IPS-18c (cell line): ENCODE data around the gene RNF130.

Source experiments
- H3K4me3 ChIP-seq: 2 replicates; pipeline ENCODE4 v1.7.0; 2013; ENCODE audit warnings: low read depth, mild to moderate bottlenecking, low read length, moderate library complexity; ENCODE audit not compliant: insufficient read depth
- H3K9me3 ChIP-seq: one replicate; pipeline ENCODE4 v1.6.1; 2013; ENCODE audit warnings: mild to moderate bottlenecking, low read length, moderate library complexity; ENCODE audit not compliant: control insufficient read depth, insufficient read depth

Gene RNF130

DNA sequence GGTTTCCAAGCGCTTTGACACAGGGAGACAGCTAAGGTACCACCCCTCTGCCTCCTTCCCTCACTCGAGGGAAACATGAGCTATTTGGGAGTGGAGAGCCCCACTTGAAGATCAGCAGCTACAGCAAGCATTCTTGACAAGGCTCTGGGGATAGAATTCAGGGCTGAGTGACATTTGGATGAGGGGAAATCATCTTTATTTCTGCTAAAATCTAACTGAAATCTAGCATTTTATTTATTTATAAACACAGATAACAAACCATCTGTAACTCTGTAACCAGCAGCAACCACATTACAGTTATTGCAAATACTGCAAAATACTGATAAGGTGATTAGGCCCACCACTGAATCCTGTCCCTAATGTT, 22.4 kb downstream of the RNF130 start:
- H3K9me3 ChIP-seq = peaks cover 3% of the 10 kb centered on the region
- no peak overlapping the region for H3K4me3 ChIP-seq

DNA sequence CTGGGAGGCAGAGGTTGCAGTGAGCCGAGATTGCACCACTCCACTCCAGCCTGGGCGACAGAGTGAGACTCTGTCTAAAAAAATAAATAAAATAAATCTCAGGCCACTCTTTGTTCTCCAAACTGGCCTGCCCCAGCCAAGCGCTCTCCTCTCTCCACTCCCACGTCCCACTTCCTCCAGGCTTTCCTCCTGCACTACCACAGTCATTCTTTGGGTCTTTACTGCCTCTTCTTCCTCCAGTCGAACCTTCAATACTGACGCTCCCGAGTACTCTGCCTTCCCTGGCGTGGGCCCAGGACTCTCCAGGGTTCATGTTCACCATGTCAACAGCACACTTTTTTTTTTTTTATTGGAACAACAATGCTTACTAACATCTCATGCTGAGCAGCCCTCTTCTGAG, 23.9 kb downstream of the RNF130 start:
- peaks cover 3% of the 10 kb centered on the region for H3K9me3 ChIP-seq

DNA sequence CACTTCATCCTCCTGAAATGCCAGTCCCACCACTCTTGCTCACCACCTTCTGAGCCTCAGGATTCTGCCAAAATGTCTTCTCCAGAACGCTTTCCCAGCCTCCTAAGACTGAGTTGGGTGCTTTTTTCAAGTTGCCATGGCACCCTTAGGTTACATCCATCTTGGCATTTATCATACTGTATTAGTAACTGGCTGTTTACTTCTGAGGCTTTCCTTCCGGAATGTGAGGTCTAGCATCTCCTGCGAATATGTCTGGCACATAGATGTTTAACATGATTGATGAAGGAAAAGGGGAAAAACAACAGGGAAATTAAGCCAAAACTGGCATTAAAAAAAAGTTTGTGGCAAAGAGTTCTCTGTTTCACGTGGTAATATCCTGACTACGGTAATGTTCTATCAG, 24.9 kb downstream of the RNF130 start:
- H3K9me3 ChIP-seq = peaks cover 3% of the 10 kb centered on the region
- no peak overlapping the region for H3K4me3 ChIP-seq

More for the DNA sequence above, 23.9 kb downstream of the RNF130 start:
- no peak overlapping the region for H3K4me3 ChIP-seq

- no peak overlapping the region for H3K4me3 ChIP-seq
- H3K9me3 ChIP-seq = peaks cover 3% of the 10 kb centered on the region
Observed at GRCh38 chr5:180045889-180046499, 25.6 kb downstream of the RNF130 start.

DNA sequence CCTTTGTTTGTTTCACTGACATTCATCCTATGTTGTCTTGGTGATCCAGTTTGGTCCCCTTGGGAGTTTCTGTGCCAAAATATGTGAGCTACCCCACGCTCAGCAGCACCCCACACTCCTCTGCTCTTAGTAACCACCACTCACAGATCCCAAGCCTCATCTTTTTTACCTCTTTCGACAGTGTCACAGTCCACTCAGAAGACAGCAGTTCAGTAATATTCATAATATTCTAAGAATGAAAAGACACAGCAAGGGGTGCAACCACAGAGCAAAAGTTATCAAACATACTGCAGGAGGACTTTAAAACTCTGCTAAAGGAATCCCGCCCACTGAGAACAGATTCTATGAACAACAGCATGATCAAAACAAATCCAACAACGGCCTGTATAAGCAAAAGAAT, 28.2 kb downstream of the RNF130 start:
- no peak overlapping the region for H3K4me3 ChIP-seq
- H3K9me3 ChIP-seq = peaks cover 3% of the 10 kb centered on the region

DNA sequence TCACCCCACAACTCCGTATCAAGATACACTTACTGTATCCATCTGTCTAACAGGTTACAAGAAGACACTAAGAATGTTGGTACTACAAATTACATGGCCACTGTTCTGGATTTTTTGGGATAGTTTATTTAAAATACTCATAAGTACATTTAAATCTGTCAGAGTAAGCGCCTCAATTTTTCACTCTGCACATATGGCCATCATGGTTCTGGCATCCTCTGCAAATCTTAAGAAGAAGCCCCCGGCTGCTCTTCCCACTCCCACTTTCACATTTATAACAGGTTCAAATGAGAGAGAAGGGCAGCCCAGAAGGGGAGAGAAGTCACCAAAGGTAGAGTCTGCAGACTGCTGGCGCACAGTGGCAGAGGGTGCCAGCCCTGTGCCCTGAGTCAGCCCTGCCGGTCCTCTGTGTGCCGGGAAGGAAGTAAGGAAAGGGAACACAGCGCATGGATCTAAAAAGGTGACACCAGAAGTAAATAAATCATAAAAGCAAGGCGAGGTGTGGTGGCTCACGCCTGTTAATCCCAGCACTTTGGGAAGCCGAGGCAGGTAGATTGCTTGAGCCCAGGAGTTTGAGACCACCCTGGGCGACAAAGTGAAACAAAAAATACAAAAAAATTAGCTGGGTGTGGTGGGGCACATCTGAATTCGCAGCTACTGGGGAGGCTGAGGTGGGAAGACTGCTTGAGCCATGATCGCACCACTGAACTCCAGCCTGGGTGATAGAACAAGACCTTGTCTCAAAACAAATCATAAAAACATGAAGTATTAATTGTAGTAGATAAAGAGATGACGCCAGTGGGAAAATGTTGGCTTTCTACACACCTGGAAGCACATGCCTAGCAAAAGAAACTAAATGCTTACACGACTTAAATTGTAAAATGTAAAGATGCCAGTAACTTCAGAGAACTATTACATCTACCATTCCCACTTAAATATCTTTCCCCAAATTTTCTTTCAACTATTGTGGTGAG, 30.0 kb downstream of the RNF130 start:
- no peak overlapping the region for H3K4me3 ChIP-seq
- peaks cover 3% of the 10 kb centered on the region for H3K9me3 ChIP-seq

DNA sequence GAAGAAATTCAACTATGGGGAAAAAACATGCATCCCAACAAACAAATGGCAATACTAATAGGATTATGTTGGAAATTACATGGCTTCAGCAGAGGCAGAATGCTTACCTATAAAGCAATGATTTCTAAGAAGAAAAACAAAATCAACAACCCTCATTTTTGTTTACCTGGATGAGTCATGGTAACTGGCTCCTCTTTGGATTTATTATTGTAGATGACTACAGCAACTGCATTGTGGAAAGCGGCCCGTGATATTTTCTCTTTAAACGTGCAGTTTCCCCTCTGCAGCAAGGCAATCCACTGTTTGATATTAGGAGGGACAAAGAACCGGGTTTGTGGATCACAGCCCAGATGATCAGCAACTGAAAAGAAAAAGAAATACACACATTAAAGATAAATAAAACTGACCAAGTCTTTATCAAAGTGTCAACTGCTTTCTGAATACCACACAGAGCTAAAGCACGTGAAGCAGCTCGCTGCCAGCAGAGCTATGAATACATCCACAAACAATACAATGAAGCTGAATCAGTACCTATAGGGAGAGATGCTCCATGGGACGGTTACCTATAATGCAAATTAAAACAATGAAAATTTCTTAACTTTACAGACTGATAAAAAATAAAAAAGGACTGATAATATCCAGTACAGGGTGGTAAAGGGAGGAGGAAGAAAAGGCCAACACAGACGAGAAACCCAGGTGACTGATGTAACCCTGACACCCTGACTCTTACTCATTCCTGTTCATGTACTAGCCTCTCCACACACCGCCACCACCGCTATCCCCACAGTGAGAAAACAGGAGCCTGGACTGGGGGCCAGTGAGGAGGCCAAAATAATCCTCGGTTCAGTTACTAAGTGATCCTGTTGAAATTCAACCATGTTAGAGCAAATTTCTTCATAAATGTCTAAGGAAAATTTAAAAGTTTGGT, 31.0 kb downstream of the RNF130 start:
- no peak overlapping the region for H3K4me3 ChIP-seq
- no peaks in the 10 kb centered on the region for H3K9me3 ChIP-seq

GRCh38 chr5:180035206-180035931, 36.2 kb downstream of the RNF130 start:
- H3K9me3 ChIP-seq = no peaks in the 10 kb centered on the region

GRCh38 chr5:180034564-180034963, 37.0 kb downstream of the RNF130 start:
- Histone ChIP-seq H3K4me3 (no peak overlapping the region), H3K9me3 (no peaks in the 10 kb centered on the region)

More at GRCh38 chr5:180035206-180035931, 36.2 kb downstream of the RNF130 start:
- H3K4me3 ChIP-seq = no peak overlapping the region

GRCh38 chr5:180027459-180028089, 44.0 kb downstream of the RNF130 start:
- Histone ChIP-seq H3K9me3 (no peaks in the 10 kb centered on the region), H3K4me3 (no peak overlapping the region)

- Histone ChIP-seq H3K9me3 (no peaks in the 10 kb centered on the region), H3K4me3 (no peak overlapping the region)
Observed at GRCh38 chr5:180026734-180027458, 44.7 kb downstream of the RNF130 start.

DNA sequence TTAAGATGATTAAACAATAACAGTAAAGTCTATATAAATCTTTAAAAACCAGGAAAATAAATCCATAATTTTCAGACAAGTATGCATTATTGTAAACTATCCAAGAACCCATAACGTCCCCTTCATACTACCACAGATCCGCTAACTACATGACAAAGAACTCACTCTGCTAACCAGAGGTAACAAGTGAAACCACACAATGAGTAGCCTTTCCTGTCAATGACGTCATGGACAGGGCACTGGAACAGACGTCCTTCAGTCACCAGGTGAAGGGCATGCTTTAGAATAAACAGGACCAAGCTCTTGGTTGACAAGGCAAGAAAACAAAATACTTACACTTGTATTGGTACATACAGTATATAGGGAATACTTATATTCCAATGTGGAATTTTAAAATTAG, 45.2 kb downstream of the RNF130 start:
- Histone ChIP-seq H3K4me3 (no peak overlapping the region), H3K9me3 (no peaks in the 10 kb centered on the region)

GRCh38 chr5:180021900-180022299, 49.7 kb downstream of the RNF130 start:
- Histone ChIP-seq H3K4me3 (no peak overlapping the region), H3K9me3 (no peaks in the 10 kb centered on the region)

DNA sequence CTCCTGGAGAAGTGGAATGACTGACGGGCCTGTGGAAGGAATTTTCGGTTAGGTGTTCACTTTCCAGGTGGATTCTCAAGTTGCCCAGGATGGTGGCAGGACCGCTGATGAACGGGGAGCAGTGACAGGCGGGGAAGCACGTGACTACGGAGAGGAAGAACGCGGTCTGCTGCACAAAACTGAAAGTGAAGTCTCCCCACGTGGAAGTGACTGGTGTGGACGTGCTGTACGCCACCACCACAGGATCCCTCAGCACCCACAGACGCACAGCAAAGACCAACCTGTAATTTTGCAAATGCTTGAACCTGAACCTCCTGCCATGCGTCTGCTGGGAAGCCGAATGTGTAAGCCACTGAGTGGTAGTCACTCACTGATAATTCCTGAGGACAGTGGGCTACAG, 51.4 kb downstream of the RNF130 start:
- Histone ChIP-seq H3K9me3 (no peaks in the 10 kb centered on the region), H3K4me3 (no peak overlapping the region)

GRCh38 chr5:180018347-180019060, 53.1 kb downstream of the RNF130 start:
- H3K4me3 ChIP-seq = no peak overlapping the region
- no peaks in the 10 kb centered on the region for H3K9me3 ChIP-seq
